ENCODE results near the gene MAPK10.

GRCh38 chr4:86155766-86156165, 204.1 kb downstream of the MAPK10 start:
- TF ChIP-seq EZH2 (IDR thresholded peaks at IDR 0.05; ENCODE audit: low read length, unreplicated experiment) (no peak), CTCF (conservative IDR thresholded peaks at IDR 0.05; ENCODE audit: low read depth, low read length) (no peak)

Measured in PC-3 (cell line).